HCEC 1CT (cell line): ENCODE data around the gene S100A16.
"Not testable (repeated sequence)": the region's sequence is repeated elsewhere in the genome, so short reads cannot be mapped to it uniquely, and the experiment has no call there.

Source experiments
- DNase-seq: peaks from one replicate; pipeline ENCODE4 v3.0.0-alpha.2; 2017

S100A16 gene

GRCh38 chr1:153582836-153583235, 30.1 kb downstream of the S100A16 start:
- not testable (repeated sequence) for DNase-seq

- no peak for DNase-seq
Observed at GRCh38 chr1:153578936-153579335, 34.0 kb downstream of the S100A16 start.

- DNase-seq, result peak; percentile 30
Observed at GRCh38 chr1:153578490-153578889, 34.4 kb downstream of the S100A16 start.

- DNase-seq, result no peak
Observed at GRCh38 chr1:153577624-153578051, 35.3 kb downstream of the S100A16 start.

- DNase-seq, result no peak
Observed at GRCh38 chr1:153577138-153577537, 35.8 kb downstream of the S100A16 start.

- not testable (repeated sequence) for DNase-seq
Observed at GRCh38 chr1:153575497-153575896, 37.4 kb downstream of the S100A16 start.

GRCh38 chr1:153575081-153575491, 37.9 kb downstream of the S100A16 start:
- not testable (repeated sequence) for DNase-seq

- no peak for DNase-seq
Observed at GRCh38 chr1:153573351-153573750, 39.6 kb downstream of the S100A16 start.

- DNase-seq, result peak; percentile 81
Observed at GRCh38 chr1:153572569-153573015, 40.3 kb downstream of the S100A16 start.

- no peak for DNase-seq
Observed at GRCh38 chr1:153571706-153572105, 41.2 kb downstream of the S100A16 start.

GRCh38 chr1:153570874-153571273, 42.1 kb downstream of the S100A16 start:
- DNase-seq, result no peak

- no peak for DNase-seq
Observed at GRCh38 chr1:153569465-153569864, 43.5 kb downstream of the S100A16 start.

GRCh38 chr1:153568367-153569099, 44.4 kb downstream of the S100A16 start:
- DNase-seq, result peak; percentile 78

- DNase-seq, result no peak
Observed at GRCh38 chr1:153567621-153568366, 45.1 kb downstream of the S100A16 start.

GRCh38 chr1:153566414-153567371, 46.2 kb downstream of the S100A16 start:
- DNase-seq, result peak; percentile 99

GRCh38 chr1:153565529-153566374, 47.2 kb downstream of the S100A16 start, which contains the start of gene S100A2:
Gene S100A2 (minus strand): TSS chr1:153565844. CDS start chr1:153563877, 1,967 bp downstream.
- peak; percentile 96 for DNase-seq

- DNase-seq, result no peak
Observed at GRCh38 chr1:153563991-153564390, 48.9 kb downstream of the S100A16 start.

GRCh38 chr1:153563483-153563901, 49.4 kb downstream of the S100A16 start:
- DNase-seq, result no peak

- not testable (repeated sequence) for DNase-seq
Observed at GRCh38 chr1:153562021-153562420, 50.9 kb downstream of the S100A16 start.

- DNase-seq, result no peak
Observed at GRCh38 chr1:153561466-153561985, 51.4 kb downstream of the S100A16 start.

- DNase-seq, result no peak
Observed at GRCh38 chr1:153560771-153561465, 52.0 kb downstream of the S100A16 start.
